Measurements from ENCODE around the gene TCP1. TPM values are rescaled to one million over a fixed set of nuclear protein-coding genes. Genes with fewer than 3 reads are reported as not detected.
"Not testable (repeated sequence)": the region's sequence is repeated elsewhere in the genome, so short reads cannot be mapped to it uniquely, and the experiment has no call there.

TCP1 gene
- total RNA-seq: 373 and 619 TPM in 2 replicates

DNA sequence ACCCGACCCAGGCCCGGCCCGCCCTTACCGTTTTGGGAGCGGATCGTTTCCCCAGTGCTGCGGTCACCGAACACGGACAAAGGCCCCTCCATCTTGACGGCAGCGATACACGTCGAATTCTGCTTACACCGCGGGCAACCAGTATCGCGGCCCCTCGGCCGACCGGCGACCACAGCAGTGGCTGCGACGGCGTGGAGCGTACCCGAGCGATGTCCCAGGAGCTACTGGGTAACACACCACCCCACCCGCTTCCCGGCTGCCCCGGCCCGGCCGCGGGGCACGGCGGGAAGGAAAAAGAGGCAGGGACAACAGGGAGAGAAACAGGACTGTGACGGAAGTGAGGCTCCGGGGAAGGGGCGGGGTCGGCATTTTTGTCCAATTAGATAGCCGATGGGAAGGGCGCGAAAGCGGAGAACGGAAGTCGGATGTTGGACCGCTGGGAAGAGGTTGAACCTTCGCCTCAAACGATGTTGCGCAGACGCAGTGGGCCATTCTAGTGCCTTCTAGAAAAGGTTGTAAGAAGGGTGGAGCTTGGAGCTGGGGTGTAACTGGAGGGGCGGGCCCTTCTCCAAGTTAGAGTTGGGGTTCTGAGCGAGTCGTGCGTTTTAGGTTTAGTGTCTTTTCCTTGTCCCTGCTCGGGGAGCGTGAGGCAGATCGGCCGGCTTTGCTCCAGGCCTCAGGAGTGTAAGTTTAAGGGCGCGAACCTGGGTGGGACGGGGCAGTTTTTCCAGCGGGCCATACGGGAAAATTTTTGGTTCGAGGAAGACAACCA is at the start of gene TCP1:
Gene TCP1 (minus strand): TSS at position 226 of the 772 bp plus-strand sequence. CDS start 134 bp downstream, at position 92.
- peak; percentile 99 for DNase-seq (ENCODE audit: low read depth, low spot score)

DNA sequence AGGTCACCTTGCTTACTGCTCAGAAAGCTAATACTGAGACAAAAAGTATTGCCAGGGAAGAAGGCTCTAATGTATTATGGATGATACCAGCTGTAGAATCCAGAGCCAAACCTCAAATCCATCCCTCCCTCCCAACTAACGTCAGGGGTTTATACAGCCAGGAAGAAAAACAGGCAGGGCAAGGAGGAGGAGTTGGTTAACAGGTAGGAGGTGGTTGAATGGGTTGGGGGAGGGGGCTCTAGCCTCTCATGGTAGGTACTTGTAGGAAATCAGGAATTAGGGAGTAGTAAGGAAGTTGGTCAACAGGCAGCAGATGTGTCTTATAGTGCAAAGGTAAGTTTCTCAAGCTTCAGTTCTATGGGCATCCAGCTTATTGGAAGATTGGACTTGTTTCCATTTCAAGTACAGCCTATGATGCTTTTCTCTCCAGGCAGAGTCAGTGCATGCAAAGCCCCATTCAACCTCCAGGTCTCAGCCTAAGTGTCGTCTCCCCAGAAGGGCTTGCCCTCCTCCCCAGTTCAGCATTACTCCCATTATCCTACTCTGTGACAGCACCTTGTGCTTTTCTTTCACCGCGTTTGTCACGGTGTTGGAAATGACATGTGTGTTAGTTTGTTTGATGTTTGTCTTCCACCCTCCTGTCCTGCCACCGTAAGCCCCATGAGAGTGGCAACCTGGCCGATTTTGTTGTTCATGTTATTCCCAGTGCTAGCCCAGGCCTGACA is 48.8 kb upstream of the TCP1 start:
- no peak for DNase-seq (ENCODE audit: low read depth, low spot score)

DNA sequence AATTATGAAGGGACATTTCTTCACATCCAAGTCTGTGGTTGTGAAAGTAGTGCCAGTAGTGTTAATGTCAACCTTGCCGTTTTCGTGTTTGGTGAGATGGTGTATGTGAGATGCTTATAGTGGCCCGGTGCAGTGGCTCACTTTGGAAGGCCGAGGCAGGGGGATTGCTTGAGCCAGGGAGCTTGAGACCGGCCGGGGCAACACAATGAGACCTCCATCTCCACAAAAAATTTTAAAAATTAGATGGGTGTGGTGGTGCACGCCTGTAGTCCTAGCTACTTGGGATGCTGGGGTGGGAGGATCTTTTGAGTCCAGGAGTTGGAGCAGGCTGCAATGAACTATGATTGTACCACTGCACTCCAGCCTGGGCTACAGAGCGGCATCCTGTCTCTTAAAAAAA is 48.1 kb upstream of the TCP1 start:
- DNase-seq (ENCODE audit: low read depth, low spot score): no peak

DNA sequence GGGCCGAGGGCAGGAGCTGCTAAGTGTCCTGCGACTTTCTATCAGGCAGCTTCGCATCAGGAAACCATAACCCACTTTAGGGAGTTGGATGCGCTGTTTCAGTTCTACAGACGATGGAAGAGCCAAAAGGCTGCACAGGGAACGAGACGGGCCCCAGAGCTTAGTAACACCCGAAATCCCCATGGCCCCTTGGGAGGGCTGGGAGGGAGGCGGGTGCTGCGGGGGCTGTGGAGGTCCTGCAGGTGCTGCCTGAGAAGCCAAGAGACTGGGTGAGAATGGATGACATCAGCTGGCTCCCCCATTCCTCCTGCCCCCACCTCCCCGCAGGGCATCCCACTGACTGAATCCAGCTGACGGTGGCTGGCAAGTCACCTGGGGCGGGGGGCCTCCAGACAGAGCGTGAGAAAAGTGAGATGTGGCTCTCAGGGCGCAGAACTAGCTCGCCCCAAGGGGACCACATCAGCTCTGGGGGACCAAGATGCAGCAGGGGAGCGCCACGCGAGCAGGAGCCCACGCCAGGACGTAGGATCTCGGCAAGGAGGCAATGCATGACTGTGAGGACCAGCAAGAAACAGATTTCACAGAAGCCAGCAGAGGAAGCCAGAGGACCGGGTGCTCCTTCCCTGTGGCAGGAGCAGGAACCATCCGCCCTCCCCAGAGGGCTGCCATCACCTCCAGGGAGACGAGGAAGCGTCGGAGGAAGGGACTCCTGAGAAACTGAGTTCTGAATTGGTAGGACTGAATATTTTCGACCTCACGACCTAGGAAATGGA is 47.5 kb upstream of the TCP1 start:
- DNase-seq (ENCODE audit: low read depth, low spot score): no peak

DNA sequence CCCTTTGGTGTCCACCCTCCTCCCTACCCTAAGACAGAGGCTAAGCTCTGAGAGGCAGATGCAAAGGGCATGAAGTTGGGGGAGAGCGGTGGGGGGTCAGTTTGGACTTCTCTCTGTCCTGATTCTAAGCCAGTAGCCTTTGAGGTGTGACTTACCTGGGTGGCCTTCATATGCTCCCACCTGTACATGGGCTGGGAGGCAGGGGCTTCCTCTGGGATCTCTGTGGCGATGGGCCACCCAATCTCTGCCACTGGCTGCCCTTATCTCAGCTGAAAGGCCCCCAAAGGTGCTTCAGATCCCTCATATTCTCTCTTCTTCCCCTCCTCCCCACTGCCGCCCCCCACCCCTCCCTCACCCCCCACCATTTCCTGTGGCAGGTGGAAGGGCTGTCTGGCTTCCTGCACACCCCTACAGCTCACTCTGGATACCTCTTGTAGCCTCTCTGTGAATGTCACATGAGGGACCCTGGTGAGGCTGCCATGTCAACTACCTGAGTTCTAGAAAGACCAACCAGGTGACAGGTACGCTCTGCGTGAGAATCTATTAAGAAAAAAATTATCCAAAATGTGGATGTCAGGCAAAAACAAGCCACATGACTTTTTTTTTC is 44.7 kb upstream of the TCP1 start:
- no peak for DNase-seq (ENCODE audit: low read depth, low spot score)

DNA sequence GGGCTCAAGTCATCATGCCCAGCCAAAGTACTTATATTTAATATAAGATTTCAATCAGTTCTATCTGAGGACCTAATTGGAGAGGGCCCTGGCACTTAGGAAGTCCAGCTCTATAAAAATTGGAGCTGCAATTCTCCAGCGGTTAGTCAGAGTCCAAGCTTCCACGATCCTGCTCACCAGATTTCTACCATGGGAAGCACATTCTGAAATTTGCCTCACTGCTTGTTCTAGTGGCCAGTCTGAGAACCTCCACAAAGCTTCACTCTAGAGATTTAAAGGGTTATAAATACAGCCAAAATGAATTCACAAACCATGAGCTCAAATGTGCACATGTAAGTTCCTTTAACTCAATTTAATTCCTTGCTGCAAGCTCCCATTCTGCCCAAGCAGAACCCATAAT is 44.2 kb upstream of the TCP1 start:
- DNase-seq (ENCODE audit: low read depth, low spot score): no peak

DNA sequence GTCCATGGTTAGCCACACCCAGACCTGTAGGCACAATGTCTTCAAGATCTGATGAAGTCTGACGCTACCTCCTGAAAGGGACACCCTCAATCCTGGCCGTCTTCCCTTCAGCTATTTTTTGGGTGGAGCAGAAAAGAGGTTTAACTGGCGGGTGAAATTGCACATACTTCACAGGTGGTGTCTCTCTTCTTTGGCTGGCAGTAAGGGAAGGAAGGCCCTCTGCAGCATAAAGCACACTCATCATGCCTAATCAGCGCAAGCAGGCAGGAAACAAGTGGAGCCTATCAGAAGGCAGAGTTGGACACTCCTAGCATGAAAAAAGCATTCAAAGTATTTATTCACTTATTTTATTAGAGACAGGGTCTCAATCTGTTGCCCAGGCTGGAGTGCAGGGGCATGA is 43.5 kb upstream of the TCP1 start:
- DNase-seq (ENCODE audit: low read depth, low spot score): no peak

DNA sequence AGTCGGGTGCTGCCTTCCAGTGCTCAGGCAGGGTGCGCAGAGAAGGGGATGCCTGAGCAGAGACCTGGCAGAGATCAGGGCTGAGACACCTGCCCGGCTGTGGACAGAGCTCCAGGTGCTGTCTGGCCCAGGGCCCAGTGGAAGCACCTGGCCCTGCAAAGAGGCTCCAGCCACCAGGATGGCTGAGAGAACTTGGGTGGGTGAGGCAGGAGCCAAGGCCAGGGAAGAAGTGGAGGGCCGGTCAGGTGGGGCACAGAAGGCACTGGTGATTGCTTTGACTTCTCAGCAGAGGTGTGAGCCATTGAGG is 41.9 kb upstream of the TCP1 start:
- DNase-seq (ENCODE audit: low read depth, low spot score): no peak

DNA sequence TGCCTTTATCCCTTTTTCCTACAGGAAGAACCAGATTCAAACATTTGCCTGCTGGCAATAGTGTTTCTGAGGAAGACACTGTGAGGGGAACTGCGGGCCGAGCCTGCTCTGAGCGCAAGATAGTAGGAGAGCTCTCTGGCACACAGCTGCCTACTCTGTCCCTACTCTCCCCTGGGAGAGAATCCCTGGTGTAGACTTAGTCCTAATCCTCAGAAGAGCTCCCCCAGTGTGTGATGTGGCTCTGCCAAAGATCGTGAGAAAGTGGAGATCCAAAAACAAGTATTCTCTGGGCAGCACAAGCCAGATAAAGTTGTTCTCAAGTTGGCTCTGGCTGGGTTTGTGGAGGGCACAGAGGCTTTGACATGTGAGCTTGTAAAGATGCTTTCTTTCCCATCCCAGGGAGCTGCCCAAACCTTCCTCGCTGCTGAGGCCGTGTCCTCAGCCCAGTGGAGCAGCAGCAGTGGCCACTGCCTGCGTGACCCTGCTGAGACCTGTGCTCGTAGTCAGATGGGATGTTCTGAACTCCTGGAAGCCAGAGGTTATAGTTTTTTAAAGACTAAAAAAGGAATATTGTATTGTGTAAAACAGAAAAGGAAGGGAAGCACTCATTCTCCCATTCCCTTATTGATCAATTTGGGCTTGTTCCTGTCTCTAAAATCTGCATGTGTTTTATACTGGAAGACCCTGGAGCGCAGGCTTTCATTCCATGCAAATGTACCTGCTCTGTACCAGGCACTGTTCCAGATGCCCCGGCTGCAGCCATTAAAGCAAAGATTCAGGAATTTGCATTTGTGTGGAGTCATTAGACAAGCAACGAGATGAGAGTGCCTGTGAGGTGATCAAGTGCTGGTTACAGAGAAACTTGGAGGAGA is 41.3 kb upstream of the TCP1 start:
- no peak for DNase-seq (ENCODE audit: low read depth, low spot score)

DNA sequence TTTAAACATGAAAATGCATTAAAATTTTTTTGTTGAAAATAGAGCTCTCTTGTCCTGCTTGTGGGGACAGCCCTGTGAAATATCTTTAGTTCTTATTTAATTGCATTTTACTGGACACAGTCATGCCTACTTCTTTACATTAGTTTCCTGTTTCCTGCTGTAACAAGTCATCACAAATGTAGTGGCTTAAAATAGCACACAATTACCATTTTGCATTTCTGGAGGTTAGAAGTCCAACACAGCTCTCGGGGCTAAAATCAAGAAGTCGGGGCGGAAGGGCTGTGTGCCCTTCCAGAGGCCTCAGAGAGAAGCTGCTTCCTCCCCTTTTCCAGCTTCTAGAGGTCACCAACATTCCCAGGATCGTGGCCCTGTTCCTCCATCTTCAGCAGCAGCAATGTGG is 40.1 kb upstream of the TCP1 start:
- no peak for DNase-seq (ENCODE audit: low read depth, low spot score)

DNA sequence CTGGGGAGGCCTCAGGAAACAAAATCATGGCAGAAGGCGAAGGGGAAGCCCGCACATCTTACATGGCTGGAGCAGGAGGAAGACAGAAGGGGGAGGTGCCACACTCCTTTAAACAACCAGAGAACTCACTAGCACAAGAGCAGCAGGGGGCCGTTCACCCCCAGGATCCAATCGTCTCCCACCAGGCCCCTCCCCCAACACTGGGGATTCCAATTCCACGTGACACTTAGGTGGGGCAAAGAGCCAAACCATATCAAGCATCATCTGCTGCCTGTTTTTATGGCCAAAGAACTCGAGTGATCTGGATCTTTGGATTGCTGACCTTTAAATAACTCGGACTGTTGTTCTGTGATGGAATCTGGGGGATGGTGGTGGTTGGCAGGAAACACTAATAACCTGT is 38.7 kb upstream of the TCP1 start:
- DNase-seq (ENCODE audit: low read depth, low spot score): no peak

DNA sequence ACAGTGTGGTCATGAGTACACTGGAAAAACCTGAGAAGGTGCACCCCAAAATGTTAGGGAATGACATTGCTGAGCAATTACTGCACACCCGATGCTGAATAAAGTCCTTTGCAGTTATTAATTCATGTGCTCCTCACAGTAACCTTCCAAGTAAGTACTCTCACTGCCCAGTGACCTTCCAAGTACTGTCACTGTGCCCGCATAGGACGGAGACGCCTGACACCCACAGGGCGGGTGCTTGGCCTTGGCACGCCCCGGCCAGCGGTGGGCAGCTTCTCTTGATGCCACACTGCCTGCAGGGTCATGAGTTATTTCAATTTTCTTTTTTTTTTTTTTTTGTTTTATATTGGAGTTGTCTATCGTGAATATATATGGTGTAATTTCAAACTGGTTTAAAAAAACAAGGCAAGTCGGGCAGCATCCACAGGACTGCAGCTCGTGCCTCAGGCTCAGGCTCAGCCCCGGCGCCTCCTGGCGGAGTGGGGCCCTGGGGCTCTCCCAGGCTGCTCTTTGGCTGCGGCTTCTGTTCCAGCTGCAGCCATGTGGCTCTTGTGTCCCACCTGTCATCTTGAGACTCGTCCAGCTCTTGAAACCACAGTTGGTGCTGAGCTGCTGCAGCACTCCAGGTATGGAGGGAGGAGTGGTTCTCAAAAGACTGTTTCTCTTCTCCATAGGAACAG is 37.7 kb upstream of the TCP1 start:
- DNase-seq (ENCODE audit: low read depth, low spot score): no peak

DNA sequence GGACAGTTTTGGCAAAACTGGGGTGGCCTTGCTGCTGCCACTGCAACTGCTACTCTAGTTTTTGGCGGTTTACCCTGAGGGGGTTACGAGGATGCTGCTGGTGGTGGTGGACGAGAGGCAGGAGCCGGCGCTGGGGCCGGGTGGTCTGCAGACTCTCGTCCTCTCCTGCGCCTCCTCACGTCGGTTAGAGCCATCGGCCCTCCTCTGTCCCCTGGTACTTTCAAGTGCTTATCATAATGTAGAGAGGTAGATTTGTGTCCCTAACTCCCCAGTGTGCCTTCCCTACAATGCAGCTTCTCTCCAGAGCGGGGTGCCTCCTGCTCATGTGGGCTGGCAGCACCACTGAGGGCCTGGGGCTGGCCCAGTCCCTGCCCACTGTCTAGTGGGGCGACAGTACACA is 36.6 kb upstream of the TCP1 start:
- no peak for DNase-seq (ENCODE audit: low read depth, low spot score)

DNA sequence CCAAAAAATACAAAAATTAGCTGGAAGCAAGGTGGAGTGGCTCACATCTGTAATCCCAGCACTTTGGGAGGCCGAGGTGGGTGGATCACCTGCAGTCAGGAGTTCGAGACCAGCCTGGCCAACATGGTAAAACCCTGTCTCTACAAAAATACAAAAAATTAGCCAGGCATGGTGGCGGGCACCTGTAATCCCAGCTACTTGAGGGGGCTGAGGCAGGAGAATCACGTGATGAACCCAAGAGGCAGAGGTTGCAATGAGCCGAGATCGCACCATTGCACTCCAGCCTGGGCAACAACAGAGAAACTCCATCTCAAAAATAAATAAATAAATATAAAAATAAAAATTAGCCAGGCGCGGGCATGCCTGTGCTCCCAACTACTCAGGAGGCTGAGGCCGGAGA is 35.3 kb upstream of the TCP1 start:
- DNase-seq (ENCODE audit: low read depth, low spot score): not testable (repeated sequence)

DNA sequence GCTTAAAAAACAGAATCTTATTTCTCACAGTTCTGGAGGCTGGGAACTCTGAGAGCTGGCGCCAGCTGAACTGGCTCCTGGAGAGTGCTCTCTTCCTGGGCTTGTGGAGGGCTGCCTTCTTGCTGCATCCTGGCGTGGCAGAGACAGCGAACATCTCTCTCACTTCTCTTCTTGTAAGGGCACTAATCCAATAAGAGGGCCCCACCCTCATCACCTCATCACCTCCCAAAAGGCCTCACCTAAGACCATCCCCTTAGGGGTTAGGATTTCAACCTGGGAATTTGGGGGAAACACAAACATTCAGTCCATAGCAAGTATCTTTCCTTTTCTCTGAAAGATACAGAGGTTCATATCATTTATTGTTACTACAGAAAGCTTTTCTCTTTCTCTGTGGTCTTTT is 34.6 kb upstream of the TCP1 start:
- no peak for DNase-seq (ENCODE audit: low read depth, low spot score)

DNA sequence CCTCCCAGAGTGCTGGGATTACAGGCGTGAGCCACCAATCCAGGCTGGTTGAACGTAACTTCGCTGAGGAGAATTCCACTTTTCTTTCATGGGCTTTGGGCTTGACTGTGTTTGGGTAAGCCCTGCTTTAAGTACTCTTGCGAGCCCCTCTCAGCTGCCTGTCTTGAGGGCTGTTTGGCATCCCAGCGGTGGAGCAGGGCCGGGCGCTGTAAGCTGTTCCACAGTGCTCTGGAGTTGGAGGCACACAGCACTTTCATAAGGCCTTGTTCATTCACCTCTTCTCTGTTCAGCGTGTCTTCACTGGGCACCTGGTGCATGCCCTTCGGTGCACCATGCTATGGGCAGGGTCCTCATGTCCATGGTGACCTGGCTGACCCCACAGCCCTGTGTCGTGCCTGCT is 32.3 kb upstream of the TCP1 start:
- no peak for DNase-seq (ENCODE audit: low read depth, low spot score)

DNA sequence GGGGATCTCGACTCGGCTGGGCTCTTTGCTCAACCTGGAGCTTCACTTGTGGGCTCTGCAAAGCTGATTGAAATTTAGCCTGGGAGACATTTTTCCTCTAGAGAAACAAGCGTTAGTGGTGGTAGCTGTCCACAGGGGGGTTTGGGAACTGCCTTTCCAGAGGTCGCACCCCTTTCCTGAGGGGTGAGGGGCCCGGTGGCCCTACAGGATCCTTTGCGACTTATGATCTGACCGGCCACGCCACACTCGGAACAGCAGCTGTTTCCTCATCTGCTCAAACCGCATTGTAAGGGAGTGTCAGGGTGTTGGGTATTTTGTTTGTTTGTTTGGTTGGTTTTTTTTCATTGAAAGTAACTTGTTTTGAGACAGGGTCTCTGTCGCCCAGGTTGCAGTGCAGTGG is 31.7 kb upstream of the TCP1 start:
- DNase-seq (ENCODE audit: low read depth, low spot score): no peak

DNA sequence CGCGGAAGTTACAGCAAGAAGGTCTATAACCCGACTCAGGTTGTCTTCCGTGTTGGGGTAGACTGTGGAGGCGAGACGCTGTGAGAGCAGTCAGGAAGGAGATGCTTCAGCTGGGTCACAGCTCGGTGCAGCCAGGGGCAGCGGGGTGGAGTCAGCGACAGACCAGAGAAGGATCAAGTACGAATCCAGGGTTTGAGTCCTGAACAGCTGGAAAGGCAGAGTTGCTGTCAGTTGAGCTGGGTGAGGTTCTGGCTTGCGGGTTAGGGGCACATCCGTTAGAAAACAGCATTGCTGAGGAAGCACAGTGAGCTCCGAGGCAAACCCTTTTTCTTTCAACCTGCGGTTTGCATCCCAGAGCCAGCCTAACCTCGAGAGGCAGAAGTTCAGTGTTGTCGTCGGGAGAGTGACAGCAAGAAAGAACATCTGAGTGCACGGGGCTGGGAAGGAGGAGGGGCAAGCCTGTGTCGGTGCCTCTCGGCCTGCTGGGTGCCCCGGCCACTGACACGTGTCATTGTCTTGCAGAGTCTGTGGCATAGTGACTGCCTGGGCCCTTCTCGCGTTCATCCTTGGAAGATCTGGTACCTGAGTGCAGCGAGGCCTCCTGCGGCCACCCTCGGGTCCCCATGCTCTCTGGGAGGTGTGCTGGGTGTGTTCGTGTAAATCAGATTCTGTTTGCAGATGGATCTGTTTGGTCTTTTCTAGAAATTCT is 30.7 kb upstream of the TCP1 start:
- DNase-seq (ENCODE audit: low read depth, low spot score): no peak

DNA sequence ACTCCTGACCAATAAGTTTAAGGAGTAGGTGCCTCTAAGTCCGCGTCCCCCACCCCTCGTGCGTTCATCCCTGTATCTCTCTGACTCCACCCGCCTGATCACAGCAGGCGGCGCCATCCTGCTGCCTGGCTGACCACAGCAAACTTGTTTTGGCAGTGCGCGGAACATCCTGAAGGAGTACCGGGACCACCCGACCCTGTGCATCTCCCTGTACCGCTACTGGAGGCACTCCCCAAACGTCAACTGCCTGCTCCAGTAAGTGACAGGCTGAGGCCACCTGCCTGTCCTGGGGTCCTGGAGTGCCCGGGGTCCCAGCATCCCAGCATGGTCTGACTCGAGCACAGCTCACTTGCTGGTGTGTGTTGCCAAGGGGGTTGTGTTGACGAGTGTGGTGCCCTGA is 29.7 kb upstream of the TCP1 start:
- no peak for DNase-seq (ENCODE audit: low read depth, low spot score)

Measured in pulmonary artery endothelial cell (primary cell).